ENCODE results near the gene ERN1.

ERN1 gene

GRCh38 chr17:64042700-64043485, 87.1 kb downstream of the ERN1 start:
- H3K27ac ChIP-seq = no peak overlapping the region
- TF ChIP-seq ZFX (IDR thresholded peaks at IDR 0.05) (no peak), CTCF (conservative IDR thresholded peaks at IDR 0.05) (no peak)

- no peak for TF ChIP-seq CTCF (conservative IDR thresholded peaks at IDR 0.05)
- TF ChIP-seq ZFX (IDR thresholded peaks at IDR 0.05) = no peak
- no peak overlapping the region for H3K27ac ChIP-seq
Observed at GRCh38 chr17:64041912-64042311, 88.0 kb downstream of the ERN1 start.

- no peak overlapping the region for H3K27ac ChIP-seq
- no peak for TF ChIP-seq ZFX (IDR thresholded peaks at IDR 0.05)
- TF ChIP-seq CTCF (conservative IDR thresholded peaks at IDR 0.05) = no peak
Observed at GRCh38 chr17:64040206-64040605, 89.7 kb downstream of the ERN1 start.

GRCh38 chr17:64039106-64039400, 90.9 kb downstream of the ERN1 start:
- no peak overlapping the region for H3K27ac ChIP-seq
- no peak for TF ChIP-seq ZFX (IDR thresholded peaks at IDR 0.05)
- no peak for TF ChIP-seq CTCF (conservative IDR thresholded peaks at IDR 0.05)

GRCh38 chr17:64038331-64039105, 91.4 kb downstream of the ERN1 start:
- H3K27ac ChIP-seq = no peak overlapping the region
- TF ChIP-seq ZFX (IDR thresholded peaks at IDR 0.05) (no peak), CTCF (conservative IDR thresholded peaks at IDR 0.05) (no peak)

GRCh38 chr17:64037802-64038201, 92.1 kb downstream of the ERN1 start:
- H3K27ac ChIP-seq = no peak overlapping the region
- TF ChIP-seq CTCF (conservative IDR thresholded peaks at IDR 0.05) (no peak), ZFX (IDR thresholded peaks at IDR 0.05) (no peak)

GRCh38 chr17:64037180-64037579, 92.8 kb downstream of the ERN1 start:
- no peak overlapping the region for H3K27ac ChIP-seq
- TF ChIP-seq ZFX (IDR thresholded peaks at IDR 0.05) = no peak
- no peak for TF ChIP-seq CTCF (conservative IDR thresholded peaks at IDR 0.05)
